HG03159 (cell line): ENCODE measurements around the gene BCL7A.

Experiments
- ATAC-seq: cut with Tn5 transposase; IDR thresholded peaks from one replicate; pipeline ENCODE4 v1.9.1; 2021; ENCODE audit warnings: mild to moderate bottlenecking, moderate library complexity; ENCODE audit not compliant: unreplicated experiment

The BCL7A gene

DNA sequence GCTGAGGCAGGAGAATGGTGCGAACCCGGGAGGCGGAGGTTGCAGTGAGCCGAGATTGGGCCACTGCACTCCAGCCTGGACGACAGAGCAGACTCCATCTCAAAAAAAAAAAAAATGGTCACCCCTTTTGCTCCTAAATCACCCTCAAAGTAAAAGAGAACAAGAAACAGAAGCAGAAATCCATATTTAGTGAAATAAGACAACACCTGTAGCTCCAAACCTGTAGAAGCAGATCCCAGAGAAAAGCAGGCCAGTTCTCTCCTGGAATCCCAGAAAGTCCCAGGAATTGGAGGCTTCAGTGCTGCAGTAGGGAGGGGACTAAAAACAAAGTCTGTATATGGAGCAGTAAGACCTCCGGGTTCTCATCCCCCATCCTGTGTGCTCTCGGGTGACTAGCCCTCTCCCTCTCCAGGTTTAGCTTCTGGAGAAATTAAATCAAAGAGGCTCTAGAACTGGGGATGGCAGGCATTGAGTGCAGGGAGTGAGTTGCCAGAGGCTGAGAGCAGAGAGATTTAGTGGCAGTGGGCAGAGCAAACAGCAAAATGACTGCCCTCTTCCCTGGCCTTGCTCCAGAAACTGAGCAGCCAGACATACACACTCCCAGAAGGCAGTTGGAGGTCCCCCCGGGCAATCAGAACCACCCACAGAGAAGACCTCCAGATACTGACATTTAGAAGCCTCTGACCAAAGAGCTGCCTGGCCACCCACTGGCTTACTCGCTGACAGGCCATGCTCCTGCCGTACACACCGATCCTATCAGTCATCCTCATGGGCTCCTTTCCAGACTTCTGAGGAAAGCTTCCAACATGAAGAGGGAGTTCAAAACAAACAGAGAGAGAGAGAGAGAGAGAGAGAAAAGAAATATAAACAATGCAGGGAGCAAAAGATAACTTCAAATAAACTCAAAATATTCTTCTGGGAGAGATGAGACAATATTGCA, 50.6 kb downstream of the BCL7A start:
- no peak for ATAC-seq

- ATAC-seq: no peak
Measured at GRCh38 chr12:122073815-122074214, 52.1 kb downstream of the BCL7A start.

DNA sequence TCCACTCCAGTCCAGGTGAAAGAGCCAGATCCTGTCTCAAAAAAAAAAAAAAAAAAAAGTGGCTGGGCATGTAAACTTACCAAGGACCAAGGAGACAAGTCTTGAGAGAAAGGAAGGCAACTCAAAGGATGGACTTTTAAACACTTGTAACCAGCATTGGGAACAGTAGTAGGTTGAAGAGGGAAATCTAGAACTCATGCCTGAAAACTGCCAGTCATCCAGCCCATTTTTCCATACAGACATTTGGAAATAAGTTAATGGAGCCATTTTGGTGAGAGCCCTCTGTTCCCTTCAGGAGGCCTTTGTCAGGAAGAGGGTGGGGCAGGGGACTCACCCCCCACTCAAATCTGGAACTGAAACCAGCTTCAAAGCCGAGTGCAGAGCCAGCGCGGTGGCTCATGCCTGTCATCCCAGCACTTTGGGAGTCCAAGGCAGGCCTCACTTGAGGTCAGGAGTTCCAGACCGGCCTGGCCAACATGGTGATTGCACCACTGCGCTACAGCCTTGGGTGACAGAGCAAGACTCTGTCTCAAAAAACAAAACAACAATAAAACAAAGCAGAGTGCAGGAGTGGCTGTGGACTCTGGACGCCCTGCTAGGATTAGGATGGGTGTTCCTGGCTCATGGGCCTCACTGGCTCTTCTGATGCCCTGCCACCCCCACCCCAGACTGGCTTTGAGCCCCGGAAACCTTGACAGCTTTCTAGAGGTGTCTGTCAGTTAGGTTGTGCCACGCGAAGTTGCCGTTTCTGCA, 55.2 kb downstream of the BCL7A start:
- no peak for ATAC-seq

DNA sequence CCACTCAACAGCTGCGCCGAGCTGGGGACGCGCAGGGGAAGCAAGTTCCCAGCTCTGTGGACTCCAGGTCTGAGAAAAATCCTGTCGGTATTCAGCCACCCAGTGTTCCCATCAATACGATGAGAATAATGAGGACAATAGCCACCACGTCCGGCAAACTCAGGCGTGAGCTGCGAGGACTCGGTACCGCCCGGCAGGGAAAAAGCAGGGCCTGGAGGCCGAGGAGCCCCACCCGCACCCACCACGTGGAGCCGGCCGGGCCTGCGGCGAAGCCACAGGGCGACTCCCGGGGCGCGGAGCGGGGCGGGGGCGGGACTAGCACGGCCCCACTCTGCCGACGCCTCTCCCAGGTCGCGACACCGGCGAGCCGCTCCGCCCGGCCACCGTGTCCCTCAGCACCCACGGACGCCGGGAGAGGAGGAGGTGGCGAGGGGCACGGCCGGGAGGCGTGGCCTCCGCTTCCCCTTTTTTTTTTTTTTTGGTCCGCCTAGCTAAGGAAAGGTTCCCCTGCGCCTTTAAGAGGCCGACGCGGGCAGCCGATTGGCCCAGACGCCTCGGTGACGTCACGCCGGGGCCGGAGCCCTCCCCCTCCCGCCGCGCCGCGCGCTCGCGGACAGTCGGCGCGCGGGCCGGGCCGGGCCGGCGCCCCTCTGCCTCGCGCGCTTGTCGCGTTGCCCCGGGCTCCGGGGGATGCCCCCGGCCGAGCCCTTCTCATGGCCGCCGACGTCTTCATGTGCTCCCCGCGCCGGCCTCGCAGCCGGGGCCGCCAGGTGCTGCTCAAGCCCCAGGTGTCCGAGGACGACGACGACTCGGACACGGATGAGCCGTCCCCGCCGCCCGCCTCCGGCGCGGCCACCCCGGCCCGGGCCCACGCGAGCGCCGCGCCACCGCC, 56.7 kb downstream of the BCL7A start, which contains the start of gene MLXIP:
MLXIP (plus strand) TSS at position 616 of the 892 bp plus-strand sequence; CDS start at position 714, 98 bp downstream.
- ATAC-seq: peak; percentile 73

DNA sequence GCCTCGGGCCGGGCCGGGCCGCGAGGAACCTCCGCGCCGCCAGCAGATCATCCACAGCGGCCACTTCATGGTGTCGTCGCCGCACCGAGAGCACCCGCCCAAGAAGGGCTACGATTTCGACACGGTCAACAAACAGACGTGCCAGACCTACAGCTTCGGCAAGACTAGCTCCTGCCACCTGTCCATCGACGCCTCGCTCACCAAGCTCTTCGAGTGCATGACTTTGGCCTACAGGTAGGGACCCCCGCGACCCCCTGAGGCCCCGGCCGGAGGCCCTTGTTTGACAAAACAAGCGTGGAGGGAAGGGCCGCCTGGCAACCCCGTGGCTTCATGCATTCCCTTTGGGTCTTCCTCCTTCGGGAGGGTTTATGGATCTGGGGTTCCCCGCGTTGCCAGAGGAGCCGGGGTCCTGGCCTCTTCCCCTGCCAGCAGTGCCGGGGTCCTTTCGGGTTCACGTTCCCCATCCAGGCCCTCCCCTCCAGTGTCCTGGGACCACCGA, 57.4 kb downstream of the BCL7A start:
- peak; percentile 9 for ATAC-seq

DNA sequence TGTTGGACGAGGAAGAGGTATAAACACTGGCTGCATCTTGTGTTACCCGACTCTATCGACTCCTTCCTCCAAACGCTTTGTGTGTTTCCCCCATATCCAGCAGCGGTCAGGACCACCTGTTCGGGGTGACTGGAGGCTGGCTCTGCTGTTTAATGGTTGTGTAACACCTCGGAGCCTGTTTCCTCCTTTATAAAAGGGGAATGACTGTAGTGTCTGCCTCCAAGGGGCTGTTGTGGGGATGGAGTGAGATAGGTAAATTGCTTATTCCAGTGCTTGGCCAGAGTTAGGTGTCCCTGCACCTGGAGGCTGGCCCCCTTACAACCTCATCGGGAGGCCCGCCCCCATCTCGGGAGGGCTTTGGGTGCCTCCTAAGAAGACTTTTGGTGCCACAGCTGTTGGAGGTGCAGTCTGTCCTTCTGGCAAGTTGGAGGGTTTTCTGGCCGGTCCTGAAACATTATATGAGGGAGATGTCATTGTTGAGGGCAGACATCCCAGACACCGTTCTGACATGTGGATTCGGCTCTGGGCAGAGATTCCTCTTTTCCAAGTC, 57.9 kb downstream of the BCL7A start:
- no peak for ATAC-seq

GRCh38 chr12:122080149-122081082, 58.7 kb downstream of the BCL7A start:
- no peak for ATAC-seq

DNA sequence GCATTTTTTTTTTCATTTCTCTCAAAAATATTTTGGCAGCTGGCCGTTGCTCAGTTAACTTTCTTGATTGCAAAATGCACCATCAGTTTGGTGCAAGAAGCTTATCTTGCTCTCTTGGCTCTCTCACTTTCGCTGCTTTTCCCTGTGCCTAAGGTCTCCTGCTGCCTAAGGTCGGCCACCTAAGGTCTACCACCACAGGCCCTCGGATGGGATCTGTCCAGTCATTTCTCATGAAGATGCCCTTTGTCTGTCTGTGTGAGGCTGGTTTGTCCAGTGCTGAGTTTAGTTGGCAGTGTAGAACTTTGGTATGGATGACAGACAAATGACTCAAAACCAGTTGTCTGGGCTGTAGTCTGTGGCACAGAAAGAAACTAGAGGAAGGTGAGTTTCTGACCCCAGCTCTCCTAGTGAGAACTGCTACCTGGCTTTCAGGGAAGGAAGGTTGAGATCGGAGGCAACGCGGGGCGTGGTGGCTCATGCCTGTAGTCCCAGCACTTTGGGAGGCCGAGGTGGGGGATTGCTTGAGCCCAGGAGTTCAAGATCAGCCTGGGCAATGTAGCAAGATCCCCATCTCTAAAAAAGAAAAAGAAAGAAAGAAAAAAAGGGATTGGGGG, 59.5 kb downstream of the BCL7A start:
- ATAC-seq: no peak

- peak; percentile 51 for ATAC-seq
Measured at GRCh38 chr12:122081697-122082221, 60.1 kb downstream of the BCL7A start.

- ATAC-seq: no peak
Measured at GRCh38 chr12:122082621-122083356, 61.1 kb downstream of the BCL7A start.

DNA sequence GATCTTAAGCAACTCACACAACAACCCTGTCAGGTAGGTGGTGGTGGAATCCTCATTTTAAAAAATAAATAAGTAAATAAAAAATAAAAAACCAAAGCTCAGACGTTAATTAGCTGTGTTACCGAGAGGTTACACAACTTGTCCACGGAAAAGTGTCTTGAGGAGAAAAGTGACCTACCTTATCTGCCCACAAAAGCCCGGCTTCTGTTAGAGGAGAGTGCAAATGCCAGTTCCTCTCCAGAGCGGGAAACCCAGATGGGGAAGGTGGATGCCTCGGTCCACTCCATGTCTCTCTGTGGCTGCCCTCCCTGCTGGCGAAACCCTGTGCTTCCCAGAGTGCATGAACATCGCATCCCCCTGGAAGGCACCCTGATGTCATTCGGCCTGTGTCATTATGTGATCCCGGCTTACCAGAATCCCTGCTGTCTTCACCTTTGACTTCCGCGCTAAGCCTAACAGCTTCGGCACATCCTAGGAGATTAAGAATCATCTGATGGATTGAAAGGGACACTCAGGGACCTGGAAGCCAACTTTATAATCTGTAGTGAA, 63.2 kb downstream of the BCL7A start:
- ATAC-seq: no peak

- no peak for ATAC-seq
Measured at GRCh38 chr12:122085591-122085990, 63.9 kb downstream of the BCL7A start.

- ATAC-seq: no peak
Measured at GRCh38 chr12:122086116-122086515, 64.4 kb downstream of the BCL7A start.

DNA sequence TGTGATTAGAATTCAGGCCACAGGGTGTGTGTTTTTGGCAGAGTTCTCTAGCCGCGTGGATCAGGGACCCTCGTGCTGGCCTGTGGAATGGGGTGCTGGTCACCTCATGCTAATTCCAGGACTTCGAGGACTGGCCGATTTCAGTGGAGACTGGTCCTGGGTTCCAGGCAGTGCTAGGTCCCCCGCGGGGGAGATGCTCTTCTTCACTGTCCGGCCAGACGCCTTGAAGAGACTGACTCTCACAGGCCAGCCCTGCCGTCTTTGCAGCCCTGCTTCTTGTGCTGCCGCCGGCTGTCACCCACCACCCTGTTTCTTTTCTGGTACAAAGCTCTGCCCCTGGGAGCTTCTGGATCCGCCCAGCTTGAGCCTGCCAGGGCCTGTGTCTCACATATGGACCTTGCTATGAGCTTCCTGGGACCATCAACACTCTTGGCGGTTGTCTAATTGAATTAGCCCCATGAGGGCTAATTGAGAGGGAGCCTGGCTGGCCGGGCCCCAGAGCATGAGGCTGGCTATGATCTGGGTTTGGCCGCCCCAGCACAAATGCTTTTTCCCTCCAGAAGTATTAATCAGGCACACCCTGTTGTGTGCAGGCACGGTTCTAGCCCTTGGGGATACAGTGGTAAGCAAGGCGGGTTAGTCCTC, 65.1 kb downstream of the BCL7A start:
- no peak for ATAC-seq

DNA sequence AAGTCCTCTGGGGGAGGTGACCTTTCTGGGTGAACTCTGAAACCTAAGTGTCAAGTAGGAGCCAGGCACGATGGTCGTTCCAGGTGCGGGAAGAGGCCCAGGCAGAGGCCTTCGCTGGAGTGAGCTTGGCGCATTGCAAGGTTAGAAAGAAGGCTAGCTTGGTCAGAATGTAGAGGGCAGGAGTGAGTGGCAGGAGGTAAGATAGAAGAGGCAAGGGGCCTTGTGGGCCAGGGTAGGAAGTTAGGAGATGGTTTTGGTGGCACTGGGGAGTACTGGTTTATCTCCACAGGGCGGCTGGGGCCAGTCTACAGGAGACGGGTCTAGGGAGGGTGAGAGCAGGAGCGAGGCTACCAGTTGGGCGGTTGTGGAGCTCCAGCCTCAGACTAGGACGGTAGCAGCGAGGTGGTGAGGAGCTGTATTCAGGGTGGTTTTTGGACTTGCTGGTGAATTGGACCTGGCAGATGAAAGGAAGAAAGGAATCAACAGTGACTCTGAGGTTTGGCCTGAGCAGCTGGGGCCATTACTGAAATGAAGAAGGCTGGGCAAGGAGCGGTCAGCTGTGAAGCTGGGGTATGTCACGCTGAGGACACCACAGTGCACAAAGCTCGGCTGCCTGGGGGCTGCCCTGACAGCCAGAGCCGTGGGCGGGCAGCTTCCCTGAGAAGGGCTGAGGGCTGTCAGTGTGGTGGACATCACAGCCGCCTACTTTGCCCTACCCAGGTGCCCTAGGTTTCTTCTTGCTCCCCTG, 65.9 kb downstream of the BCL7A start:
- ATAC-seq: no peak

- ATAC-seq: no peak
Measured at GRCh38 chr12:122088179-122088810, 66.6 kb downstream of the BCL7A start.
